Left ventricle myocardium superior (tissue), 1 donor: ENCODE results near the gene EXOSC5. TPM values are rescaled to one million over a fixed set of nuclear protein-coding genes. Genes with fewer than 3 reads are reported as not detected.
"Not testable (repeated sequence)": the region's sequence is repeated elsewhere in the genome, so short reads cannot be mapped to it uniquely, and the experiment has no call there.

Experiments
- ATAC-seq: fragments of 200-7000 bp; cut with Tn5 transposase; one replicate; pipeline ENCODE4 v1.9.1; 2020; ENCODE audit warnings: mild to moderate bottlenecking, moderate library complexity
- DNase-seq: peaks from one replicate; pipeline ENCODE4 v3.0.0-alpha.2; 2020
- intact Hi-C: fragments of 100-400 bp; cut with micrococcal nuclease; formaldehyde crosslinking; loops from one replicate; pipeline ENCODE4 v1.11.0; 2022
- total RNA-seq: library from RNA; stranded (reverse); fragmentation: NEBNext Ultra II Directional; extraction: Animal tissue kit (Norgen Biotek cat#: 25700); gene quantifications from one replicate; pipeline ENCODE4 v1.2.1, GENCODE V29; 2021
- donor health status: DM: no; HTN: yes; CAD: no; lungs with severe emphysema.

Gene EXOSC5
- total RNA-seq, 1 donor from 2014 or later: 14.4 TPM

- DNase-seq: no peak
- no peak for ATAC-seq
- intact Hi-C loops: no loop called here
Observed at GRCh38 chr19:41377977-41378709, 19.0 kb downstream of the EXOSC5 start.

GRCh38 chr19:41376998-41377365 is 20.2 kb downstream of the EXOSC5 start:
- intact Hi-C loops: no loop called here
- ATAC-seq: peak; percentile 2
- DNase-seq: no peak

- ATAC-seq (peak; percentile 56), DNase-seq (peak; percentile 71)
- intact Hi-C loops: no loop called here
Observed at GRCh38 chr19:41376241-41376997, 20.7 kb downstream of the EXOSC5 start, which contains the start of gene TMEM91. TMEM91 (plus strand) TSS chr19:41376533; CDS start chr19:41378310, 1,777 bp downstream.

GRCh38 chr19:41373993-41374392 is 23.2 kb downstream of the EXOSC5 start:
- ATAC-seq (peak; percentile 87), DNase-seq (peak; percentile 94)
- intact Hi-C loops: no loop called here

- intact Hi-C loops: no loop called here
- DNase-seq: no peak
- ATAC-seq: no peak
Observed at GRCh38 chr19:41372501-41372900, 24.7 kb downstream of the EXOSC5 start.

GRCh38 chr19:41371541-41371940 is 25.6 kb downstream of the EXOSC5 start:
- ATAC-seq (no peak), DNase-seq (no peak)
- intact Hi-C loops: no loop called here

- ATAC-seq, DNase-seq, intact Hi-C loops: not testable (repeated sequence)
Observed at GRCh38 chr19:41371119-41371518, 26.0 kb downstream of the EXOSC5 start.

GRCh38 chr19:41369769-41370168 is 27.4 kb downstream of the EXOSC5 start:
- intact Hi-C loops: no loop called here
- DNase-seq: no peak

GRCh38 chr19:41367848-41368301 is 29.3 kb downstream of the EXOSC5 start:
- ATAC-seq (no peak), DNase-seq (no peak)
- intact Hi-C loops: no loop called here

More at GRCh38 chr19:41369769-41370168, 27.4 kb downstream of the EXOSC5 start:
- no peak for ATAC-seq

- DNase-seq (no peak), ATAC-seq (no peak)
- intact Hi-C loops: no loop called here
Observed at GRCh38 chr19:41366089-41366488, 31.1 kb downstream of the EXOSC5 start.

GRCh38 chr19:41364524-41365391 is 32.4 kb downstream of the EXOSC5 start:
- ATAC-seq (peak; percentile 1), DNase-seq (no peak)
- intact Hi-C loops: no loop called here

- peak; percentile 97 for ATAC-seq
- DNase-seq: peak; percentile 98
- intact Hi-C loops: no loop called here
Observed at GRCh38 chr19:41363753-41364523, 33.2 kb downstream of the EXOSC5 start, which contains the start of gene B9D2. B9D2 (minus strand) TSS chr19:41364149; CDS start chr19:41363519, 630 bp downstream.

- DNase-seq (no peak), ATAC-seq (no peak)
- intact Hi-C loops: no loop called here
Observed at GRCh38 chr19:41363371-41363752, 33.8 kb downstream of the EXOSC5 start.

- no peak for DNase-seq
- intact Hi-C loops: no loop called here
- no peak for ATAC-seq
Observed at GRCh38 chr19:41362143-41362847, 34.9 kb downstream of the EXOSC5 start.

- intact Hi-C loops: no loop called here
- no peak for DNase-seq
- no peak for ATAC-seq
Observed at GRCh38 chr19:41359741-41360140, 37.4 kb downstream of the EXOSC5 start.

GRCh38 chr19:41357746-41358145 is 39.4 kb downstream of the EXOSC5 start:
- ATAC-seq (no peak), DNase-seq (no peak)
- intact Hi-C loops: no loop called here

- no peak for DNase-seq
- intact Hi-C loops: no loop called here
- ATAC-seq: no peak
Observed at GRCh38 chr19:41356984-41357739, 40.0 kb downstream of the EXOSC5 start.
